ENCODE data around the gene KAZN. TPM values are rescaled to one million over a fixed set of nuclear protein-coding genes. Genes with fewer than 3 reads are reported as not detected.

Gene KAZN
- total and polyA plus RNA-seq, 2 of the 8 experiments (the other 6 are each of a cell fraction or from before 2014, with no cell fraction given) = 3.7 to 11.8 TPM

GRCh38 chr1:15139654-15140350, 541.3 kb downstream of the KAZN start:
- H3K23me2 ChIP-seq (ENCODE audit: low read depth, low read length) = no peaks in the 10 kb centered on the region
- no peak overlapping the region for H2AK5ac ChIP-seq (ENCODE audit: low read depth, low read length)
- no peak overlapping the region for H3K4me3 ChIP-seq (ENCODE audit: extremely low read depth in 1 of 4, insufficient read depth in 2 of 4, low read depth in 3 of 4, low read length in 4 of 4)
- no peaks in the 10 kb centered on the region for H4K20me1 ChIP-seq (replicated peaks in 1 of 2; ENCODE audit: control insufficient read depth in 1 of 2, insufficient read depth in 2 of 2, low read length in 2 of 2)
- no peak overlapping the region for H3K23ac ChIP-seq (ENCODE audit: insufficient read length)
- no peak overlapping the region for H3K9ac ChIP-seq (replicated peaks in 1 of 4; ENCODE audit: extremely low read depth in 1 of 4, low read depth in 3 of 4, low read length in 3 of 4)
- no peak overlapping the region for H4K91ac ChIP-seq (replicated peaks; ENCODE audit: insufficient read length, low read length)
- H2BK120ac ChIP-seq (replicated peaks; ENCODE audit: low read depth, low read length) = no peak overlapping the region
- H3K18ac ChIP-seq (ENCODE audit: extremely low read depth, low read length) = no peak overlapping the region
- no peaks in the 10 kb centered on the region for H3K79me1 ChIP-seq (ENCODE audit: low read depth, low read length)
- H4K8ac ChIP-seq (ENCODE audit: extremely low read depth, insufficient read depth, low read length) = no peak overlapping the region
- no peak overlapping the region for H2BK12ac ChIP-seq (ENCODE audit: low read depth, low read length)
- H3K4ac ChIP-seq (replicated peaks; ENCODE audit: insufficient read length, low read depth, low read length) = no peak overlapping the region
- no peak overlapping the region for H2AFZ ChIP-seq (ENCODE audit: low read length)
- no peak overlapping the region for H2BK5ac ChIP-seq (ENCODE audit: low read depth, low read length)
- CTCF ChIA-PET (ENCODE audit: partially characterized antibody) = interaction anchor here (0.6 to 3.7 kb wide), 11 partner anchors 10 to 132 kb away, joined by 3 to 25 read pairs (median 4); partner anchors contain the start of gene TMEM51
- no peak overlapping the region for H3K14ac ChIP-seq (ENCODE audit: insufficient read length)
- FAIRE-seq (peak; percentile 42), DNase-seq (ENCODE audit: low read depth in 1 of 2, low spot score in 2 of 2) (peak in 1 of 2 experiments; percentile 54)
- H3K4me2 ChIP-seq (ENCODE audit: insufficient read depth in 1 of 2, low read depth in 2 of 2, low read length in 2 of 2) = no peak overlapping the region
- H3K36me3 ChIP-seq (ENCODE audit: control insufficient read depth in 2 of 4, insufficient read depth in 4 of 4, low read length in 3 of 4) = no peaks in the 10 kb centered on the region
- H3K27ac ChIP-seq (ENCODE audit: low read depth, low read length) = no peak overlapping the region
- peaks cover 0 to 11% (median 7%) of the 10 kb centered on the region in 4 experiments; a peak in 5 of 7 replicates for H3K4me1 ChIP-seq (replicated peaks in 1 of 4; ENCODE audit: control insufficient read depth in 3 of 4, insufficient read depth in 4 of 4, low read length in 3 of 4)
- WGBS, 2 experiments (ENCODE audit: extremely low coverage in 1 of 2, insufficient coverage in 1 of 2, insufficient read length in 1 of 2, insufficient replicate concordance in 2 of 2, low coverage in 1 of 2, low lambda C conversion rate in 2 of 2, missing lambda C conversion rate in 1 of 2) = 68% methylated on average over 15 of the region's 15 CpGs; no CpG with 5 or more reads in 1 of the 2 experiments
- H3K56ac ChIP-seq (replicated peaks; ENCODE audit: insufficient read length, low read depth, low read length) = no peak overlapping the region
- POLR2A ChIA-PET (ENCODE audit: partially characterized antibody) = no interaction called here
- H2BK15ac ChIP-seq (ENCODE audit: low read length) = no peak overlapping the region
- H2BK20ac ChIP-seq (ENCODE audit: low read length) = no peak overlapping the region
- H3K27me3 ChIP-seq (replicated peaks in 1 of 4; ENCODE audit: control insufficient read depth in 3 of 4, extremely low read depth in 1 of 4, insufficient read depth in 3 of 4, low read length in 3 of 4) = 0 out of 7 replicates have a peak, but pooled peaks cover 0 to 2% (median 0%) of the 10 kb centered on the region in 4 experiments
- H4K5ac ChIP-seq (ENCODE audit: insufficient read length, low read depth, low read length) = no peak overlapping the region
- H3K79me2 ChIP-seq (ENCODE audit: control insufficient read depth in 1 of 2, insufficient read depth in 2 of 2, low read length in 2 of 2) = no peaks in the 10 kb centered on the region
- H3K9me3 ChIP-seq (ENCODE audit: insufficient read depth in 2 of 2, low read depth in 1 of 2, low read length in 1 of 2) = 0 out of 4 replicates have a peak, but pooled peaks cover 0 to 2% of the 10 kb centered on the region in 2 experiments
- TF ChIP-seq SIX5 (IDR thresholded peaks at IDR 0.05; ENCODE audit: low read depth, low read length) (no peak), PHF8 (conservative IDR thresholded peaks at IDR 0.05; ENCODE audit: low read depth, low read length) (no peak), SIN3A (conservative IDR thresholded peaks at IDR 0.05 in 1 of 2, IDR thresholded peaks at IDR 0.05 in 1 of 2; ENCODE audit: low read depth in 1 of 2, low read length in 2 of 2) (peak; percentile 88 to 97; a peak in 3 of 4 replicates), SP1 (IDR thresholded peaks at IDR 0.05; ENCODE audit: low read depth, low read length) (no peak), POU5F1 (IDR thresholded peaks at IDR 0.05; ENCODE audit: low read depth, low read length) (no peak), CBX5 (IDR thresholded peaks at IDR 0.05; ENCODE audit: low read depth, low read length) (no peak), EP300 (IDR thresholded peaks at IDR 0.05; ENCODE audit: borderline replicate concordance in 1 of 2, low read depth in 2 of 2, low read length in 2 of 2) (no peak), CBX8 (IDR thresholded peaks at IDR 0.05; ENCODE audit: borderline replicate concordance, low read depth, low read length) (no peak), CTBP2 (IDR thresholded peaks at IDR 0.05; ENCODE audit: borderline replicate concordance, insufficient read depth, insufficient read length, low read length) (peak; percentile 95), MAFK (IDR thresholded peaks at IDR 0.05; ENCODE audit: low read depth, low read length) (no peak)
- TF ChIP-seq, protein P1, sequence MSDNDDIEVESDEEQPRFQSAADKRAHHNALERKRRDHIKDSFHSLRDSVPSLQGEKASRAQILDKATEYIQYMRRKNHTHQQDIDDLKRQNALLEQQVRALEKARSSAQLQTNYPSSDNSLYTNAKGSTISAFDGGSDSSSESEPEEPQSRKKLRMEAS (IDR thresholded peaks at IDR 0.05) = 0 out of 2 replicates have a peak, but pooled peaks have one; percentile 20
